ENCODE measurements around the gene STC2.
A peak's percentile ranks its signal among the peaks of the same experiment; 100 is the strongest.

Gene STC2

DNA sequence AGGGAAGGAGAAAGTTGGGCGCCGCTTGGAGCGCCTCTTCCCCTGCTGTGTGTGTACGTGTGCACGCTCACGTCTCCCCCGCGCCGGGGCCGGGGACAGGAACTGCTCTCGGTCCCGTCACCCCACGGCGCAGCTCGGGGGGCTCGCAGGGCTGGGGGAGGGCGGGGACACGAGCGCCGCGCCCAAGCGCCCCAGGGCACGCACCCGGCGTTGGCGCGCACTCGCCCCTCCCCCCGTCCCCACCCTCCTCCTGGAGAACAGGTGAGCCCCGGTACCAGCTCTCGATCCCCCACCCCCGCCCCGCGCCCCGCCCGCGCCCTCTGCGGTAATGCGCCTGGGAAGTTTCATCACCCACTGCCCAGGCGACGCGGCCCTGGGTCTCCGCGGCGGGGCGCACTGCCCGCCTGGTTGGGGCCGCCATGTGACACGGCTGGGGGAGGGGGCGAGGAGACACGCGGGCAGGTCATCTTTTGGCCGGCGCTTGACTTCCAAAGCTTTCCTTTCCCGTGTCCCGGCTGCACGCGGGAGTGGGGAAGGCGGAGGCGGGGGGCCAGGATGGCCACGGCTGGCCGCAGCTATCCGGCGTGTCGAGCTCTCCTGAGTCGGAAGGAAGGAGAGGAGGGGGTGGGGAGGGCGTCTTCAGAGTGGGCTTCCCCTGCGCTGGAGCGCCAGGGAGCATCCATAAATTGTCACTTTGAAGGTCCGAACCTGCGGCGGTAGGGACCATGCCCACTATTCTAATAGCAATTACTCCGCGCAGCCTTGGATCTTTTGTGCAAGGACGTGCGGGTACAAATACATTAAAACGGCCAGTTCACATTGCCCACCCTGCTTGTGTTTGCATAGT, 1.5 kb upstream of the STC2 start:
- no peak for FAIRE-seq
- no peak for DNase-seq (ENCODE audit: low spot score)

DNA sequence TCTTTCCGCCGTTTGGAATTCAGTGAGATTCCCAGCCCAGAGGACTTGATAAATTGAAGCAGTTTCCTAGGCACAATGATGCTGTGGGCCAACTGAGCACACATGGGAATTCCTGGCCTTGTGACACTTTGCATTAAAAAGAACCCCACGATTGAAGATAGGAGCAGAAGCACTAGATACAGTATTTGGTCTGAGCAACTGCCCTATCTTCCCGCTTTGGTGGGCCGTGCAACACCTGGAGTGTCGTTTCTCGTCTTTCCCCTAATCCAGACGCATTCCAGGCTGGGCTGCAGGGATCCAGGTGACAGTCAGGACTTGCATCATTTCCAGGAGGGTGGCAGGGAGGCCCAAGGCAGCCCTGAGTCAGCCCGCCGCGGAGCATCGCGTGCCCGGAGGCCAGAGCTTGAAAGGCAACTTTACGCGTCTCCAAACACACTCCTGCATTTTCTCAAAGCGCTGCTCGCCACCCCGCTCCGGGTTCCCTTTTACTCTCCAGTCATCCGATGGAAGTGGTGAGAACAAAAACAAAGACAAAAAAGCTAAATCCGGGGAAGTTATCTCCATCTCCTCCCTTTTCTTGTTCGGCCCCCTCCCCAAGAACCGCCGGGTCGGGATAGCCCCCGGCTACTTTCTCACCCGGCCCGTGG, 753 bp upstream of the STC2 start:
- FAIRE-seq, result no peak

DNA sequence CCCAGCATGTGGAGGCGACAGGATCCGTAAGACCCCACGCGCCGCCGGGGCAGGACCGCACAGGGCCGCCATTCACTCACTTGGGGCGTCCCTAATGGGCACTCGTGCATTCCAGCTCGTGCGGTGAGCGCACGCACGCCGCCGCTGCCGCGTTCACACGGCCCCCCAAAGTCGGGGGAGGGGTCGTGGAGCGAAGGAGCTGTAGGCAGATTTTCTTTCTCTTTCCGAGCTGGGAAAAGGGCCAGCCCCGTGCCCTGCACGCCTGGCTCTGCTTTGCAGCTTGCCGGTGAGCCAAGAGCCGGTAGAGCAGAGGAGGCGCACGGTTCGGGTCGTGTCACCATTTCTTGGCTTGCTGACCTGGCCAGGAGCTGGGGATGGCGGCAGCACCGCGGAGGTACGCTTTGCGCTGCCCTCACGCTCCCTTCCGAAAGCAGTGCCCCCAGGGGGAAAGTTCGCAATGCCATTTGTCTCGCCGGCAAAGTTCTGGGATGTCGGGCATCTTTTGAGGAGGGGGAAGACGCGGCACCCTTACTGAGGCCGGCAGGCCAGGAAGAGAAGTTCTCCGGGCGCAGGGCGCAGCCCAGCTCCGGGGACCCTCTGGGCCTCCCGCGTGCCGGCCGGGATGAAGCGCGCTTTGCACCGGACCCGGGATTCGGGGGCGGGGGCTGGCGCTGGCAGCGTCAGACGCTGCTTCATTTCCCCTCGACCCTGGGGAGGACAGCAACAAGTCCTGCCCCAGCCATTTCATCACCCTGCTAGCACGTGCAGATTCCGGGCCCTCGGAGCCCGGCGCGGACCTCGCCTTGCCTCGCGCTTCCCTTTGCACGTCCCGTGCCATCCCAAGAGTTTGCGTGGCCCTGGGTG, 898 bp downstream of the STC2 start:
- no peak for FAIRE-seq
- no peak for DNase-seq (ENCODE audit: low spot score)

More for the DNA sequence above, 753 bp upstream of the STC2 start:
- peak; percentile 36 for DNase-seq (ENCODE audit: low spot score)

DNA sequence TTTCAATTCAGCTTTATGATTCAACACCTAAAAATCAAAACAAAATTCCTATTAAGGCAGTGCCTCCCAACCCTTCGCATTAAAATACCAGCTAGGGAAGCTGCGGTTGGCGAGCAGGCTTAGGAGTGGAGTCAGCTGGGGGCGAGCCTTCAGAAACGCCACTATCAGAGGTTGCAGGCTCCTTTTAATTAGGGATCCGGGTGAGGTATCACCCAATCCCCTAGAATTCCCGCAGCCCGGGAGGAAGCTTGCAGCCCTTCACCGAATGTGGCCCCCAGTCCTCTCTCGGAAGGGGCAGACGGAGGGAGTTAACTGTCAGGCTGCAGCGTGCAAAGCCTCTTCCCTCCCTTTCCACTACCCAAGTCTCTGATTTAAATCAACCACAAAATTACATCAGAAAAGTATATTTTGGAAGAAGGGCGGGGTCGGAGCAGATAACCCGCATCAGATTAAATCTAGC, 1.7 kb downstream of the STC2 start:
- no peak for FAIRE-seq

DNA sequence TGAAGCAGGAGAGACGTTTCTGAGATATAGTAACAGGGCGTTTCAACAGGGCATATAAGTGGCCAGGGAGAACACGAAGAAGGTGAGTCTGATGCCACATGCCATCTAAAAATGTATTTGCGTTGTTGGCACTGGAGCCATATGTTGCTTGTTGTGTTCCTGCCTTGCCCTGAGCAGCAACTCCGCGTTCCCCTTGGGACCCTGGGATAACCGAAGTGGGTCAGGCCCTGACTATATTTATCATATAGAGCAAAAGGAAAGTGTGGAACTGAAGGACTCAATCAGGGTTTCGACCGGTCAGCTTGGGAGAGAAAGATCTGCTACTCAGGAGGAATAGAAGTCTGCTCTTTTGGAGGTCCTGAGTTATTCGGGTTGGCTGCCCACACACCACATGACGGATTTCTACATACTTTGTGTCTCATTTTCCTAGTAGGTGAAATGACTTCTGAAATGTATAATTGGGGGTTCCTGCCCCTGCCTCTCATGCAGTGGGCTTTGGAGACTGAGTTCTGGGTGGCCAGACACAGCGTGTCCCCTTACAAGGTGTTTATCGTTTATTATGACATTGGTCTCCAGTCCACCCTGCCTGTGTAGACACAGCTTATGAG, 3.0 kb downstream of the STC2 start:
- FAIRE-seq, result no peak
- no peak for DNase-seq (ENCODE audit: low spot score)

More for the DNA sequence above, 1.7 kb downstream of the STC2 start:
- peak; percentile 80 for DNase-seq (ENCODE audit: low spot score)

DNA sequence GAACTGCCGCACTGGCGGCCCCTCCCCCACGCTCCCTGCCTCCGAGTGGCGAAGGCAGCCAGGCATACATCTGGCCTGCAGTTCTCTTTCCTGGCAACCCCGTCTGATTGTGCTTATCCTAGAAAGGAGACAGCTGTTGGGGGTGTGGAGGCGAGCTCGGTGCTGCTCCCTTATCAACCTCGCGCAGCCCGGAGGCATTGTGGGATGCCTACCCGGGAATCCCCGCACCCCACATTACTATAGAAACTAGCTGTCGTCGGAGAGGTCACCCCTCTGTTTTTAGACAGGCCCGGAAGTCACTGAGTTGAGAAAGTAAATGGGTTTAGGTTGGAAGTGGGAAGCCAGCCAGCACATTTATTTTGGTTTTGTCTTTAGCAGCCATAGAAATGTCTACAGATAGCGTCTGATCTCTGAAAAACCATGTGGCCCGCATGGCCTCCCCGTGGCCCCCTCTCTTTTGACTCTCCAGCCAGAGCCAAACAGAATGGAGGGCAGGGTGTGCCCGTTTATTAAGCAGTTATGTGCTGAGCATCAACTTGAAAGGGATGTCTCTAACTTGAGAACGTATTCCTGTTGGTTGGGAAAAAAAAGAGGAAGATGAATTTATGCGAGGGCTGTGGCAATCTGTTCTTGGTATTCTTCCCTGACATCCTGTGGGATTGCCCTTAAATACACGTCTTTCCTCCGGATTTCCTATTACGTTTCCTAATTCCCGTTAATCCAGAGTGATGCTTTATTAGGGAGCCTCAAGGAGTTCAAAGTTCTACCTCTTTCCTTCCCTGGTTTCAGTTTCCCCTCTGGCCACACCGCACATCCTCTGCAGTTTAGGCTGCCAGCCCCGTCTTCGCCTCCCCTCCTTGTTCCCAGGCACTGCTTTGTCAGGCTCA, 3.9 kb downstream of the STC2 start:
- DNase-seq (ENCODE audit: low spot score), result peak; percentile 72

DNA sequence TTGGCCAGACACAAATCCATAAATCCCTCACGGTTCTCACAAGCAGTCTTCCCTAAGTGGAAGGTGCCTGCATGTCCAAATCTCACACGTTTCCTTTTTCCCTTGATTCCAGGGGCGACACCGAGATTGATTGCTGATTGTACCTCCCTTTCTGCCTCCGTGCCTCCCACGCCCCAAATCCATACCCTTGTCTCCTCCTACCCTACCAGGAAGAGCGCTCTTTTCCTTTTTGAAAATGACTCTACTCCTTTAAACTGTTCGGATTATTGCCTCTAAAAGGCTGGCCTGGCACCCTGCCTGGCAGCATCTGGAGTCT, 4.5 kb downstream of the STC2 start:
- no peak for DNase-seq (ENCODE audit: low spot score)

More for the DNA sequence above, 3.9 kb downstream of the STC2 start:
- no peak for FAIRE-seq

DNA sequence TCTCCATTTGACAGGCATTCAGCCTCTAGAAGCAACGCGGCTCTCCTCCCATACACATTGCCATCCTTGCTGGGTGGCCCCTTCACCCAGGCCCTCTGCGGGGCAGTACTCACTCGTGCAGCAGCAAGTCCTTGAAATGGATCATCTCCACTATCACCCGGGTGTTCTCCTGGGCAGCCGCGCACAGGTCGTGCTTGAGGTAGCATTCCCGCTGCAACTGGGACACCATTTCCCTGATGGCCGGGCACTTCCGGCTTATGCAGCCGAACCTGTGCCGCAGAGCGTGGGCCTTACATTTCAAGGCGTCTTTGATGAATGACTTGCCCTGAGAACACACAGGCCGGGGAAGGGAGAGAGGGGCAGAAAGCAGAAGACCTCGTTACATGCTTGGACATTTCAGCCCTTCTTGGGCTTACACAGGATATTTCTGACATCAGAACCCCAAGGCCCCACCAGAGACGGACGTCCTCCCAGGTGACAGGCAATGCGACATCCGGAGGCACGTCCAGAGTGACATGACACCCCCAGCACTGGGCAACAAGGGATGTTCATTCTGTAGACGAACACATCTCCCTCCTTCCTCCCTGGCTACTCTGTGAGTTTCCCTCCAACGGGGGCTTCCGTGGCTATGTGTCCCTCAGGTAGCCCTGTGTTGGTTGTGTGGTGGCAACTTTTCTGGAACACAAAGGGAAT, 5.0 kb downstream of the STC2 start:
- DNase-seq (ENCODE audit: low spot score) (no peak), FAIRE-seq (peak; percentile 17)

More for the DNA sequence above, 4.5 kb downstream of the STC2 start:
- no peak for FAIRE-seq

DNA sequence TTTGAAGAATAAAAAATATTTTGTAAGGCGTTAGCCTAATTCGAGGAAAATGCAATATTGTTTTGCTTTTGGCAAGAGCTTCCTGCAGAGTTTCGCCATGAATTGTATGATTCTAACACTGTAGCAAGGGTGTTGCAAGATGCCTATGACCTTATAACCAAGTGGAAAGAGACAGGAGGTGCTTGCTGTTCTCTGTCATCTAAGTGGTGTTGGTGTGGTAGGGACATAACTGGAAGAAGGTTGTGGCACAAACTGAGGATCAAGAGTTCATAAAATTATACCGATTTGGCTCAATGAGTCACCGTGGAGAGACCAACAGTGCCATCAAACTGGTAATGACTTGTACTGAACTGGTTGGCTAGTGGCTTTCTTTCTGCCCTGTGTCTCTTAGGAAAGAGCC, 6.3 kb downstream of the STC2 start:
- DNase-seq (ENCODE audit: low spot score) (no peak), FAIRE-seq (no peak)

DNA sequence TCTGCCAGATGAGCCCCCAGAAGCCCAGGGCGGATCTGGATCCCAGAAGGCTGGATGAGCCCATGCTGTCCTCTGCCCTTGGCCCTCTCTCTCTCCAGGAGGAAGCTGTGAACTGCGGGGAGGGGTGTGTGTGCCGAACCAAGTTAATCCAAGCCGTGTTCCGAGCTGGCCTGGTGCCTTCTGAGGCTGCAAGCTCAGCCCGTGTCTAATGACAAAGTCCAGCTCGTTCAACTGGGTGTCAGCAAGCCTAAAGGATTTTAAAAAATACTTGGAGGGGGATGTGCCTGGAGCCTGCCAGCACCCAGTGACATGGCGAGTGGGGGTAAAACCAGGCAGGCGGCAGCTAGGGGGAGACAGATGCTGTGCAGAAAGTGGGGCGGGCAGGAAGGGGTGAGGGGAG, 8.0 kb downstream of the STC2 start:
- DNase-seq (ENCODE audit: low spot score) (no peak), FAIRE-seq (no peak)

DNA sequence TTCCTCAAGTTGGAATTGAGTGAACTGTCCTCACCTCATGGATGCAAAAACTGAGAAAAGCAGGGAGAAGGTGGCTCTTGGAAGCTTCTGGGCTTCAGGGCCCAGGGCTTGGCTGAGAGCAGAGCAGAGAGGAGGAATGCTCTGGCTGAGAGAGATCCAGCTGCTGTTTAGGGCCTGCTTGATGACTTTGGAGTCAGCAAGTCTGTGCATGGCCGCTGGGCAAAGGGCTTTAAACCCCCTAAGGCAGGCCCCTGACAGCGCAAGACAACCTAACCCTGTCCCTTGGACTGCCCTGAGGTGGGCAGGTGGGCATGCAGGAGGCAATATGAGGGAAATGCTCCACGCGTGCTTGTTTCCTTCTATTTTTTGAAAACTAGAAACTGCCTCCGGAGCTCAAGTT, 8.6 kb downstream of the STC2 start:
- DNase-seq (ENCODE audit: low spot score) (no peak), FAIRE-seq (no peak)

DNA sequence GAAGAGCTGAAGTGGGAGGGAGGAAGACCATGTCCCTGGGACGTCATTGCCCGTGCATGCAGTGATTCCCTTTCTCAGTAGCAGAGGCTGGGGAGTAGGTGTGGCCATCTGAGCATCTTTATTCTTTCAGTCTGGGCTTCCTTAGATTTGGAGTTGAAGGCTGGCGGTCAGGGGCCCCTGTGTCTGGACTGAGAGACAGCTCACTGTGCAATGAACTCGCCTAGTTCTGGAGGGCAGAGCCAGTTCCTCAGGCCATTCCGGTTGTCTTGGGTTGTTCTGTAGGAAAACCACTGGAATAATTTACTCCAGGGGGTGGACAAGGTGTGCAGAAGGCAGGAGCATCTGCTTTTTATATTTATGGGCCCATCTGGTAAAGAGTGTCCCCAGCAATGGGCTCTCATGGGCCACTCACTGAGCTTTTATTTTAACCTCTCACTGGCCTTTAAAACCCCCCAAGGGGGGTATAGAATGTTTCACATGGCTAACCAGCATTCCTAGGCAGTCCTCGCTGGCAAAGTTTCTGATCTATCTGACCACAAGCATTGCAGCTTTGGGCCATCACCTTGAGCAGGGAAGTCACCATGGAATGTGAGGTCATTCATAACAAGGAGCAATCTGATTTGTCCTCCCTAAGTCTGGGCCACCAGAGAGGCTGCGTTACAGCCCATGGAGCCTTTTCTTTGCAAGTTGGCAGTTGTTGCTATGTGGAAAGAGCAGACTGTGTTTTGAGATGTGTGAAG, 9.2 kb downstream of the STC2 start:
- no peak for FAIRE-seq
- no peak for DNase-seq (ENCODE audit: low spot score)

DNA sequence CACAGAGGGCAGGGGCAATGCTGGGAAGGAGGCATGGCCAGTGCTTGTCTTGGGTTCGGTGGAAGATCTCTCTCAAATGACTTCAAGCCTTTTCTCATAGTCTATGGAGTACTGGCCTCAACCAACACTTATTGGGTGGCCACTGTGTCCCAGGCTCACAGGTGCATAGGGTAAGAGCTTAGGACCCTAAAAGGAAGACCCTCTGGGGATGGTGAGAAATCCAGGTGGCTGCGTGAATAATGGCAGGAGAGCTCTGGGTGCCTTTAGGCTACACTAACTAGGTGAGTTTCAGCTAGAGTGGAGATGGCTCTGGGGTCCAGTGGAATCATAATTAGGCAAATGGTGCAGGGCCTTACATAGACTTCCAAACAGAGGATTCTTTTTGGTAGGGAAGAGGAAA, 9.9 kb downstream of the STC2 start:
- no peak for DNase-seq (ENCODE audit: low spot score)
- no peak for FAIRE-seq

DNA sequence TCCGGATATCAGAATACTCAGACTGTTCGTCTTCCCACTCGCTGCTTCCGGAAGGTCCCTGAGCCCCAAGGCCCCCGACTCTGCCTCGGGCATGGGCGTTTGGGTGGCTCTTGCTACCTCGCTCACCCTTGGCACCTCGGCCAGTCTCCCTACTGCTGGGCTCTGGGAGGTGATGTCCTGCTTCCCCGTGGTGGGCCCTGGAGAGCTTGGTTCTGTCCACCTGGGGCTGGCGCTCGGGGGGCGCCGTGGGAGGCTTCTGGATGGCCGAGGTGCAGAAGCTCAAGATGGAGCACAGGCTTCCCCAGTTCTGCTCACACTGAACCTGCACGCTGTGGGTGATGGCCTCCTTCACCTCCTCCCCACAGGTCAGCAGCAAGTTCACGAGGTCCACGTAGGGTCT, 10.4 kb downstream of the STC2 start:
- FAIRE-seq (no peak), DNase-seq (ENCODE audit: low spot score) (no peak)

DNA sequence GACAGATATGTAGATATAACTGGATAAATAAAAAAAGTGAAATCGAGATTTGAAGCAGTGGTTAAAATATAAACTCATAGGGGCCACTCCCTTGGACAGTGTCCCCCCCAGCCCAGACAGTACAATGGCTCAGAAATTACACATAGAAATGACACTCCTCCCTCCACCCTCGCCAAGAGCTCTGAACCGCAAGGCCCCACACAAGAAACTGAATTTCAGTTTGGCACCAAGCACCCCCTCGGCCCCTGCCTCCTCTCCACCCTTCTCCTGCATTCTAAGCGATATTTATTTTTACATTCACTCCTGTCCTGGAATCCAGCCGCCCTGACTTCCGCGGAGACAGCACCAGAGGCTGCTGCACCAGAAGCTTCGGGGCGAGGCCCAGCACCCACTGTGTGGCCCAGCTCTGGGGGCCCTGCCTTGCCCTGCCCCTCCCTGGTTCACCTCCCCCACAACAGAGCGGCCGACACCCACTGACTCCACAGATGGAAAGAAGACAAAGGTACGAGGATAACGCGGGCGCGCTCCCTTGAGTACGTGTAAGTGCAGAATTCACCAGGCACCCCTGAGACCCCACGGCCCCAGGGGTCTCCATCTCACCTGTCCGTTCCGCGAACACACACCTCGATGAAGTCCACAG, 11.0 kb downstream of the STC2 start:
- no peak for FAIRE-seq

DNA sequence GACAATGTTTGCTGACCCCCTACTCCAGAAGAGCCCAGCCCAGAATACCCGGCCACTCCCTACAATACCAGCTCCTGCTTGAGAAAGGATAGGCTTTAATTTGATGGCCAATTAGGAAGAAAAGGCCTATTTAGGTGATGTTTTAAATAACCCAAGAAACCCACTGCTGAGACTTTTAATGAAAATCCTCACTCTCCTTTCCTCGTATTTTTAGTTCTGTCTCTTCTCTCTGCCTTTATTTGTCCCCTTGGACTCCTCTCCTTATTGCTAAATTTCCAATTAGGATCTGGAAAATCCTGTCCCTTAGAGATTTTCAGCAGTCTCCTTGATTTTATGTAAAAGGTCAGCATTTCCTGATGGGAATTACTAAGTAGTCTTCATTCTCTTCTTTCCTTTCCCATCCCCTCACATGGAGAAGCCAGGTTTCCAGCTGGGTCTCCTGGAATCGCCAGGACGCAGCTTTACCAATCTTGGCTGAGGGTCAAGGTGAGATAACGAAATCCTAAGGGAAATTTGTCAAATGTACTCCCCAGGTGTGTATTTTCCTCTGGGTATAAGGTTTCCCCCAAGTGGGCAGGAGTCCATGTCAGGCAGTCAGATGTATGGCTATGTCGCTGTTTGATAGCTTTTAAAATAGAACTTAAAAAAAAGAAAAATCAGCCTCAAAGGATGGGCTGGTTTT, 11.7 kb downstream of the STC2 start:
- FAIRE-seq (no peak), DNase-seq (ENCODE audit: low spot score) (no peak)

More for the DNA sequence above, 11.0 kb downstream of the STC2 start:
- DNase-seq (ENCODE audit: low spot score), result no peak

DNA sequence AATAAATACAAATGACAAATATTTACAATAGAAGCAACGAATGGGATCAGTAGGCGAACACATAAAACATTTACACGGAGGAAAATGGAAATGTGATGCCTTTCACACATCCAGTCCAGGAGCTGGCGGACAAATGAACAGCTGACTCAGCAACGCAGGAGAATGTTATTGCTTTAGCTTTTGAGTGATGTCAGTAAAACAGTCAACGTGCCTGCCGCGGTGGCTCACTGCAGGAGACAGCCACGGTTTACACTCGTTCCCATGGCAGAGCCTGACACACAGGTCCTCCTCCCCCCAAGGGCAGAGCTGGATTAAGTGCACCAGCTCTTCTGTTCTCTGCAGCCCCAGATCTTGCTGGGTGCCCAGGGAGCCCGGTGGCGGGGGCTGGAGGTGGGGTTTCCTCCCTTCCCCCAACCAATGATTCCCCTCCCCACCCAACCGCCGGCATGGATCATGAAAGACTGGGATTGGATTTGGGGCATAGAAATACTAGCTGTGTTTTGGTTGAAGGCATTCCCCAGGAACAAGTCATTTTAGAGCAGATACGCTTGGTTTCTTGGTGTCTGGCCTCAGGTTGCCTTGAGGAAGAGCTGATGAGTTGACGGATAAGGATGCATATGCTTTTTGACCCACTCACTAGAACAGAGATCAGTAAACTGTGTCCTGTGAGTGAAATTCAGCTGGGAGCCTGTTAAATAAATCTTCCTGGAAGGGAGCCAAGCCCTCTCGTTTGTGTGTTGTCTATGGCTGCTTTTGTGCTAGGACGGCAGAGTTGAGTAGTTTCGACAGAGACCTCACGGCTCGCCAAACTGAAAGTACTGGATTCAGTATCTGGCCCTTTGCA, 12.5 kb downstream of the STC2 start:
- peak; percentile 72 for FAIRE-seq
- DNase-seq (ENCODE audit: low spot score), result peak; percentile 72
